ENCODE measurements around the gene EMP1. TPM values are rescaled to one million over a fixed set of nuclear protein-coding genes. Genes with fewer than 3 reads are reported as not detected.
A peak's percentile ranks its signal among the peaks of the same experiment; 100 is the strongest.

EMP1 gene
- total RNA-seq, 1 donor from 2014 or later: 99.9 TPM

GRCh38 chr12:13193505-13194231, 2.9 kb upstream of the EMP1 start:
- intact Hi-C loops (cut with DNase I): no loop called here

GRCh38 chr12:13194401-13195110, 2.0 kb upstream of the EMP1 start:
- DNase-seq: no peak
- no peak for ATAC-seq (ENCODE audit: poor library complexity)
- intact Hi-C loops (cut with DNase I): no loop called here

More at GRCh38 chr12:13193505-13194231, 2.9 kb upstream of the EMP1 start:
- ATAC-seq (ENCODE audit: poor library complexity): no peak
- DNase-seq: no peak

GRCh38 chr12:13195250-13195649, 1.3 kb upstream of the EMP1 start:
- DNase-seq (no peak), ATAC-seq (ENCODE audit: poor library complexity) (no peak)
- intact Hi-C loops (cut with DNase I): no loop called here

- no peak for DNase-seq
Measured at GRCh38 chr12:13195785-13196129, 769 bp upstream of the EMP1 start.

GRCh38 chr12:13197032-13197431, 506 bp downstream of the EMP1 start:
- no peak for ATAC-seq (ENCODE audit: poor library complexity)
- intact Hi-C loops (cut with DNase I): loop anchor here (2.0 kb wide), 1 partner anchor 96 kb away; no protein-coding TSS in a partner anchor

More at GRCh38 chr12:13195785-13196129, 769 bp upstream of the EMP1 start:
- peak; percentile 14 for ATAC-seq (ENCODE audit: poor library complexity)
- intact Hi-C loops (cut with DNase I): loop anchor here (2.0 kb wide), 1 partner anchor 95 kb away; no protein-coding TSS in a partner anchor

GRCh38 chr12:13197526-13198143, 1.1 kb downstream of the EMP1 start:
- ATAC-seq (ENCODE audit: poor library complexity): peak; percentile 74
- intact Hi-C loops (cut with DNase I): loop anchor here (2.0 kb wide), 1 partner anchor 97 kb away; no protein-coding TSS in a partner anchor

More at GRCh38 chr12:13197032-13197431, 506 bp downstream of the EMP1 start:
- DNase-seq: no peak

GRCh38 chr12:13198241-13198640, 1.7 kb downstream of the EMP1 start:
- ATAC-seq (ENCODE audit: poor library complexity) (no peak), DNase-seq (no peak)
- intact Hi-C loops (cut with DNase I): no loop called here

More at GRCh38 chr12:13197526-13198143, 1.1 kb downstream of the EMP1 start:
- DNase-seq: peak; percentile 70

GRCh38 chr12:13198876-13199275, 2.4 kb downstream of the EMP1 start:
- ATAC-seq (ENCODE audit: poor library complexity): no peak
- intact Hi-C loops (cut with DNase I): no loop called here
- no peak for DNase-seq

GRCh38 chr12:13199592-13199991, 3.1 kb downstream of the EMP1 start:
- intact Hi-C loops (cut with DNase I): no loop called here
- DNase-seq (no peak), ATAC-seq (ENCODE audit: poor library complexity) (no peak)

- no peak for ATAC-seq (ENCODE audit: poor library complexity)
- no peak for DNase-seq
- intact Hi-C loops (cut with DNase I): no loop called here
Measured at GRCh38 chr12:13200841-13201240, 4.3 kb downstream of the EMP1 start.

- intact Hi-C loops (cut with DNase I): no loop called here
- peak; percentile 79 for DNase-seq
- ATAC-seq (ENCODE audit: poor library complexity): peak; percentile 62
Measured at GRCh38 chr12:13203034-13203922, 6.8 kb downstream of the EMP1 start.

- DNase-seq (no peak), ATAC-seq (ENCODE audit: poor library complexity) (no peak)
- intact Hi-C loops (cut with DNase I): no loop called here
Measured at GRCh38 chr12:13204428-13204827, 7.9 kb downstream of the EMP1 start.

- no peak for DNase-seq
- intact Hi-C loops (cut with DNase I): no loop called here
- no peak for ATAC-seq (ENCODE audit: poor library complexity)
Measured at GRCh38 chr12:13205809-13206559, 9.5 kb downstream of the EMP1 start.

GRCh38 chr12:13206560-13206897, 10.0 kb downstream of the EMP1 start:
- DNase-seq (no peak), ATAC-seq (ENCODE audit: poor library complexity) (no peak)
- intact Hi-C loops (cut with DNase I): no loop called here

- ATAC-seq (ENCODE audit: poor library complexity) (no peak), DNase-seq (no peak)
- intact Hi-C loops (cut with DNase I): no loop called here
Measured at GRCh38 chr12:13208533-13209435, 12.3 kb downstream of the EMP1 start.

GRCh38 chr12:13209436-13210235, 13.1 kb downstream of the EMP1 start:
- DNase-seq (no peak), ATAC-seq (ENCODE audit: poor library complexity) (no peak)
- intact Hi-C loops (cut with DNase I): loop anchor here (5.0 kb wide), 2 partner anchors 112 to 292 kb away; no protein-coding TSS in a partner anchor

Data from Right ventricle myocardium superior (tissue), 1 donor.